ENCODE results near the gene CLEC4M. TPM values are rescaled to one million over a fixed set of nuclear protein-coding genes. Genes with fewer than 3 reads are reported as not detected.

CLEC4M gene
- total and polyA plus RNA-seq, 7 donors = under 0.01 to 1.4 (median 0.82) TPM; not detected in 4

GRCh38 chr19:7746903-7747884, 15.8 kb upstream of the CLEC4M start, which contains the start of gene CD209:
Gene CD209 (minus strand): TSS chr19:7747534. CDS start chr19:7747511, 23 bp downstream.
- Histone ChIP-seq H3K4me3 (peak within 1 kb of the TSS in 1 of 4 donors; percentile 12), H3K9me3 (no peaks in the 10 kb centered on the region), H3K27me3 (peaks cover 0 to 40% (median 6%) of the 10 kb centered on the region in 3 donors), H3K27ac (no peak within 1 kb of the TSS), H3K36me3 (no peaks in the 10 kb centered on the region), H3K4me1 (no peaks in the 10 kb centered on the region)
- intact Hi-C loops (cut with DNase I) = no loop called here
- WGBS, 2 donors = 60 to 66% methylated on average over 7 of the region's 7 CpGs
- TF ChIP-seq POLR2A (IDR thresholded peaks at IDR 0.05) (no peak), EP300 (IDR thresholded peaks at IDR 0.05) (no peak), CTCF (IDR thresholded peaks at IDR 0.05) (no peak)
- peak; percentile 60 for DNase-seq

GRCh38 chr19:7748171-7748570, 14.9 kb upstream of the CLEC4M start:
- WGBS, 2 donors = 61 to 78% methylated on average over 2 of the region's 2 CpGs
- Histone ChIP-seq H3K4me3 (no peak overlapping the region), H3K9me3 (no peaks in the 10 kb centered on the region), H3K4me1 (no peaks in the 10 kb centered on the region), H3K36me3 (no peaks in the 10 kb centered on the region), H3K27me3 (peaks cover 0 to 40% (median 6%) of the 10 kb centered on the region in 3 donors), H3K27ac (no peak overlapping the region)
- intact Hi-C loops (cut with DNase I) = no loop called here
- TF ChIP-seq POLR2AphosphoS5 (IDR thresholded peaks at IDR 0.05) = no peak
- TF ChIP-seq EP300 (IDR thresholded peaks at IDR 0.05) = no peak
- TF ChIP-seq CTCF (IDR thresholded peaks at IDR 0.05) = no peak
- DNase-seq = no peak

GRCh38 chr19:7748756-7749155, 14.3 kb upstream of the CLEC4M start:
- H3K27me3 ChIP-seq = peaks cover 0 to 40% (median 6%) of the 10 kb centered on the region in 3 donors
- WGBS, 2 donors = 16 to 24% methylated on average over 4 of the region's 4 CpGs
- intact Hi-C loops (cut with DNase I) = no loop called here
- no peaks in the 10 kb centered on the region for H3K4me1 ChIP-seq
- DNase-seq = peak; percentile 18
- no peaks in the 10 kb centered on the region for H3K9me3 ChIP-seq
- no peak for TF ChIP-seq CTCF (IDR thresholded peaks at IDR 0.05)
- H3K36me3 ChIP-seq = no peaks in the 10 kb centered on the region
- no peak overlapping the region for H3K4me3 ChIP-seq
- H3K27ac ChIP-seq = no peak overlapping the region

GRCh38 chr19:7751157-7751783, 11.8 kb upstream of the CLEC4M start:
- Histone ChIP-seq H3K27me3 (peaks cover 0 to 40% (median 6%) of the 10 kb centered on the region in 3 donors), H3K36me3 (no peaks in the 10 kb centered on the region), H3K9me3 (peaks cover 0 to 5% (median 2%) of the 10 kb centered on the region in 4 donors), H3K4me1 (no peaks in the 10 kb centered on the region), H3K27ac (no peak overlapping the region), H3K4me3 (no peak overlapping the region)
- WGBS, 2 donors = 67 to 70% methylated on average over 12 of the region's 12 CpGs
- intact Hi-C loops (cut with DNase I) = no loop called here
- DNase-seq = no peak
- no peak for TF ChIP-seq EP300 (IDR thresholded peaks at IDR 0.05)
- no peak for TF ChIP-seq CTCF (IDR thresholded peaks at IDR 0.05)
- no peak for TF ChIP-seq POLR2AphosphoS5 (IDR thresholded peaks at IDR 0.05)
- TF ChIP-seq POLR2A (IDR thresholded peaks at IDR 0.05) = no peak
